Measurements from ENCODE around the gene PPP6R3.

DNA sequence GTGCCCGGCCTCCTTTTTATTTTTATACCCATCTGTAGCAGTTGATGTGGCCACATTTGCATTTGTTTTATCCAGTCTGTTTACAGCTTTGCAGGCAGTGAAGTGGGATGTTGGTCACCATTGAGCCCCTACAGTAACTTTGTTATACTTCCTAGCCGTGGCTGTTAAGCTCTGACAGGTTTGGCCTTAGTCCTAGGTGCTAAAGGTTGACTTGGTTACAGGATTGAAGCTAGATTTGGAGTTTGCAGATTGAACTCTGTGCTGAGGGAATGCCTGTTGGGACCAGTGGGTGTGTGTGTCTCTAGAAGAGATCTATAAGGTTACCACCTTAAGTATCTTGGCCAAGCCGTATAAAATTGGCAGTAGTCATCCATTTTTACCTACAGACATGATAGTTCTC, 91.2 kb downstream of the PPP6R3 start:
- no peak for TF ChIP-seq BRCA1 (IDR thresholded peaks at IDR 0.05; ENCODE audit: low read depth, low read length)
- TF ChIP-seq PAX8 (IDR thresholded peaks at IDR 0.05): no peak
